ENCODE measurements around the gene SIRPA.

SIRPA gene

DNA sequence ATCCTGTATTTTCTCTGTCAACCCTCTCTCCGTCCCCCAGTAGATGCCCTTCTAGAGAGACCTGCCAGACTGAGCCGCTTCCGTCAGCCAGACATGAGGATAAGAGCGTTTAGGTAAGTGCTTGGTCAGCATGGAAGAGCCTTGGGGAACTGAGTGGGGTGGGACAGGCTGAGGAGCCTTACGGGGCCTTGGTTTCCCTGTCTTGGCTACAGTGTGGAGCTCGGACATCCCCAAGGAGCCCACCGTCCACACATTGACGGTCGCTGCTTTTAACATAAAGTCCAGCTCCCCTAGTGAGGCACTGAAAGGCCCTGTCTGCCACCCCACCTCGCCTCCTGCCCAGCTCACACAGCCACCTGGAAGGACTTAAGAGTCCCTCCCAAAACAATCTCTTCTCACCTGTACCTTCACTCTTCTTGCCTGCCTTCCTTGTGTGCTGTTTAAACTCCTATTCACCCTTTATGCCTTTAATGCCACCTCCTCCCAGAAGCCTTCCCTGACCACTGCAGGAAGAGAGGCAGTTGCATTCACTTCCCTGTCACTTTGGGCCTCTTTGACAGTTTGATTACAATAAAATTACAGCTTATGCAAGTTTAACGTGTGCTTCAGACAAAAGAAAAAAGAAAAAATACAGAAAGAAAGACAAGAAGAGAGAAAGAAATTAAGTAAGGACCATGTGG is 56.4 kb downstream of the SIRPA start:
- DNase-seq (ENCODE audit: low read depth): no peak

- no peak for DNase-seq (ENCODE audit: low read depth)
Measured at GRCh38 chr20:1952737-1953530, 57.7 kb downstream of the SIRPA start.

DNA sequence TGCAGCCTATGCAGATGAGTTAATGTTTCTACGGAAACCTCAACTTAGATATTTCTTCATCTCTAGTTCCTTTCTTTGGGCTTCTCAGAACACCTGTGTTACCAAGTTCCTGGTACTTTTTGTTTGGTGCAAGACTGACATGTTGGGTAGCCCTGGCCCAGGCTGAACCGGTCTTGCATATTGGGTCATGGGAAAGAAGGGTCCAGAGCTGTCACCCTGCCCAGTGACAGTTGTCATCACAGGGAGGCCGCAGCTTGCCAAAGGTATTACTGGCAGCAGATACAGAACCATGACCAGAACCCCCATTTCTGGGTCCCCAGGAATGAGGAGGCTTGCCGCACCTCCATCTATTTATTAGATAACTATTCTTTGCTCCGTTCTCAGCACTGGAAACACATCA is 58.4 kb downstream of the SIRPA start:
- DNase-seq (ENCODE audit: low read depth): no peak

- no peak for DNase-seq (ENCODE audit: low read depth)
Measured at GRCh38 chr20:1955217-1955616, 60.0 kb downstream of the SIRPA start.

DNA sequence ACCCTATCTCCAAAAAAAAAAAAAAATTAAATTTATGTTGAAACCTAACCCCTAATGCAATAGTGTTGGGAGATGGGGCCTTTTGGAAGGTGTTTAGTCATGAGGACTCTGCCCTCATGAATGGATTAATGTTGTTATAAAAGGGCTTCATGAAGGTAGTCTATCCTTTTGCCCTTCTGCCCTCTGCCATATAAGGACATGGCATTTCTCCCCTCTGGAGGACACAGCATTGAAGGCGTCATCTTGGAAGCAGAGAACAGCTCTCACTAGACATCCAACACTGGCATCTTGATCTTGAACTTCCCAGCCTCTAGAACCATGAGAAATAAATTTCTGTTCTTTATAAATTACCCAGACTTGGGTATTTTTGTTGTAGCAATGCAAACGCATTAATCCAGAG is 63.2 kb downstream of the SIRPA start:
- no peak for DNase-seq (ENCODE audit: low read depth)

GRCh38 chr20:1959156-1959555 is 63.9 kb downstream of the SIRPA start:
- DNase-seq (ENCODE audit: low read depth): no peak

DNA sequence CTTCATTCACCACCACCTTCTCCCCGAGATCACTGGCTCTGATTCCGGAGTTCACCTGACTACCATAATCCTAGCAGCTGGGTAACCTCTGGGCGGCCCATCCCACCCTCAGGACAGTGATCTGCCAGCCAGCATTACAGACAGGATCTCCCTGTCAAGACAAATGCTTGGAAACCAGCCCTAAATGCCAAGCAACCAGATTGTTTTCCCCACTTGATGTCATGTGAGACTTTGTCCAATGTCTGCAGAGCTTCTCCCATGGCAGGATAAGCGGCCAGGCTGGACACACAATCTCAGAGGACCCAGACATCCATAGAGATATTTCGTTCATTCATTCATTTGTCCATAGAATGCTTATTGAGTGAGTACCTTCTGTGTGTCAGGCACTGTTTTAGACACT is 66.2 kb downstream of the SIRPA start:
- DNase-seq (ENCODE audit: low read depth): no peak

DNA sequence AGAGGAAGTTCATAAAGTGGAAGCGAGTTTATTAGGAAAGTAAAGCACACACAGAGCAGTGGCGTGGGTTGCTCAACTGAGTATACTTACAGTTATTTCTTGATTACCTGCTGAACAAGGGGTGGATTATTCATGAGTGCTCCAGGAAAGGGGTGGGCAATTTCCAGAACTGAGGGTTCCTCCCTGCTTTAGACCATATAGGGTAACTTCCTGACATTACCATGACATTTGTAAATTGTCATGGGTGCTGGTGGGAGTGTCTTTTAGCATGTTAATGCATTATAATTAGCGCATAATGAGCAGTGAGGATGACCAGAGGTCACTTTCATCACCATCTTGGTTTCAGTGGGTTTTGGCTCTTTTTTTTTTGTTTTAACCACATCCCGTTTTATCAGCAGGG is 68.9 kb downstream of the SIRPA start:
- no peak for DNase-seq (ENCODE audit: low read depth)

DNA sequence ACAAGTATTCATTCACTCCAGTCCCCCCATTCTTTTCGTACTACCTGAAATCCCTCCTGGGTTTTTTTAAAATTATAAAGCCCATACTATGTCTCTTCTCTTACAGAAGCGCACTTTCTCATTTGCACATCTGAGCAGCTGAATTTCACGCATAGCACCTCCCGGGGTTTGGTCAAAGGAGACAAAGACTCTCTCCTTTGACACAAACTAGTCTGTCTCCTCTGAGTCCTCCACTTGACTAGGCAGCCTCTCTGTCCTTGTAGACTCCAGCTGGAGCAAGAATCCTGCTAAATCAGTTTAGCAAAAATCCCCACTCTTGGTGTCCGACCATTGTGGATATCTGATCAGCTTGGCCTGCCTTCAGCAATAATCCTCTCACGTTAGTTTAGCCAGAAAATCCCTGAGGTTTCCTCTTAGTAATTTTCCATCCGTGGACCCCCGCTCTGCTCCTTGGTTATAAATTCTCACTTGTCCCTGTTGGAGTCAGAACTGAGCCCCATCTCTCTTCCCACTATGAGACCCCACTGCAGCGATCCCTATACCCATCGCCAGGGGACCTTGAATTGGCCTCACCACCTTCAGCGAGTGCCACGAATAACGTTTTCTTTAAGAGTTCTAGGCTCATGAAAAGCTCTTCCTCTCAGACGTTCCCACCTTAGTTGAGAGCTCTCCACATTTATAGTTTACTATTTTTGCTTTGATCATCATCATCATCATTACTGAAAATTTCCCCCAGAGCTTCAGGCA is 69.6 kb downstream of the SIRPA start:
- DNase-seq (ENCODE audit: low read depth): no peak

DNA sequence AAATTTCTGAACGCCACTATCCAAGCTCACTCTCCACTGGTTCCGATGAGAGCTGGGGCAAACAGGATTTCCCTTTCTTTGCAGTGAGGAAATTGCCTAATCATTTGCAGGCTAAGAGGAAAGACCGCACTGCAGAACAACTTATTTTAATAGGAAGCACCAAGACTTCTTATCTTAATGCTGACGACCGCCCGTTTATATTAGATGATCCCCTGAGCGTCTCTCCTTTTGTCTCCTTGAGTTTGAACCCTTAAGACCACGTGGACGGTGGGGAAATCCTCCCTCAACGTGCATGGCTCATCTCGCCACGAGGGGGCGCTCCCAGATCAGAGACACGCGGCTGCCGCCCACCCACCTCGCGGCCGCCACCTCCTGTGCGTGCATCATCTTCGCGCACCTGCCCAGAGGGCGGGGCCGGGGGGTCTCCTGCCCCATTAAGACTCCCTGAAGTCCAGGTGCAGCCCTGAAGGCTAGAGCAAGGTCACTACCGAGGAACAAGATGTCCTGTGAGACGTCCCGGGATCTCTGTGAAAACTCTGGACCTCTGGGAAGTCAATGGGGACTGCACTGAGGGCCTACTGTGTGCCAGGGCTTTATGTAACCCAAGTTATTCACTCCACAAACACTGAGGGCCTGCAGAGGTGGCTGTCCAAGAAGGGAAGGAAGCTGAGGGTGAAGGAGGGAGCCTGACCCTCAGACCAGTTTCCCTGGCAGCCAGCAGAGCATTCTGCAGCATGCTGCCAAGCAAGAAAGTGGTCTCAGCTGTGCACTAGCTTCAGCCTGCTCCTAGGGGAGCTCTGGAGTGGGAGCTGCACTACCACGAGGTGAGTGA is 70.5 kb downstream of the SIRPA start:
- no peak for DNase-seq (ENCODE audit: low read depth)

- no peak for DNase-seq (ENCODE audit: low read depth)
Measured at GRCh38 chr20:1968964-1969363, 73.8 kb downstream of the SIRPA start.

- DNase-seq (ENCODE audit: low read depth): no peak
Measured at GRCh38 chr20:1971893-1972586, 76.8 kb downstream of the SIRPA start.

DNA sequence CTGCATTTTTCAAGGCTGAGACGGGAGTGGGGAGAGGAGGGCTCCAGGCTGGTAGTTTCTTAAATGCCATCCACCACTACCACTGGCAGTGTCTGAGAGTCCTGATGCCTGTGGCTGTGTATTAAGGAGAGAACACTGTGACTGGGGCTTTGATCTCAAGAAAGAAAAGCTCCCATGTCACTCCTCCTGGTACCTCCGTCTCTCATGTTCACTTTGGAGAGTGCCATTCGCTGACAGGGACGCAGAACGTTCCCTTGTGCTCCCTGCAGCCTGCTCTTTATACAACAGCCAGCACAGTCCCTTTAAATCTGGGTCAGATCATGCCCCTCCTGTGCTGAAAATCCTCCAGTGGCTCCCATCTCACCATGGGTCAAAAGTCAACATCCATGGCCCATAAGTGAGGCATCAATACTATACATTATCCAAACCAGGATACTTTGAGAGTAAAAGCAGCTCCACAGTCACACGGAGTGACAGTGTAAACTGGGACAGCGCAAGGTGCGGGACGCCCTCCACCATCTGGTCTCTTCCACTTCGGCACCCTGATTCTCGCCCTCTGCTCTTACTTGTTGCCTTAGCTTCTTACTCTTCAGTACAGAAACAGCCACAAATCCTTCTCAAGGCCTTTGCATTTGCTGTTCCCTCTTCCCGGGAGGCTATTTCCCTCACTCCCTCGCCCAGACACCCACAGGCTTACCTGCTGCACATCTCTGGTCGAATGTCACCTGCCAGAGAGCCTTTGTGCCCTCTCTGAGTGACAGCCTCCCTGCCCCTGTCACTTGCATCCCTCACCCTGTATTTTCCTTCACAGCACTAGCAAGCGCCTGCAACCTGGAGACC is 78.6 kb downstream of the SIRPA start:
- DNase-seq (ENCODE audit: low read depth): no peak

DNA sequence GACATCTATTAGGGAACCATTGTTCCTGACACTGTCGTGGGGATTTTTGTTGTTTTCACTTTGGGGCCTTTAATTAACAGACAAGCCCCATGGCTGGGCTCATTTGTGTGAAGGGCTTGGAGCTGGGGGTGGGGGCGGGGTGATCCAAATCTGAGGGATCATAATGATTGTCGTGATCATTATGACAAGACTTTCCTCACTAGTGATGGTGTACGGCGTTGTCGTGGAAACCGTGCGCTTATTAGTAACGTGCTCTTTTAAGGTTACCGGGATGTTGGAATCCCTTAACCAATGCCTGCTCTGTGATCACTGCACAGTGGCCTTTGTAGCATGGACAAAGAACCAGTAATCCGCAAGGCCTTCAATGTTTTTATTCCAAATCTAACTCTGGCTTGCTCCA is 80.1 kb downstream of the SIRPA start:
- no peak for DNase-seq (ENCODE audit: low read depth)

DNA sequence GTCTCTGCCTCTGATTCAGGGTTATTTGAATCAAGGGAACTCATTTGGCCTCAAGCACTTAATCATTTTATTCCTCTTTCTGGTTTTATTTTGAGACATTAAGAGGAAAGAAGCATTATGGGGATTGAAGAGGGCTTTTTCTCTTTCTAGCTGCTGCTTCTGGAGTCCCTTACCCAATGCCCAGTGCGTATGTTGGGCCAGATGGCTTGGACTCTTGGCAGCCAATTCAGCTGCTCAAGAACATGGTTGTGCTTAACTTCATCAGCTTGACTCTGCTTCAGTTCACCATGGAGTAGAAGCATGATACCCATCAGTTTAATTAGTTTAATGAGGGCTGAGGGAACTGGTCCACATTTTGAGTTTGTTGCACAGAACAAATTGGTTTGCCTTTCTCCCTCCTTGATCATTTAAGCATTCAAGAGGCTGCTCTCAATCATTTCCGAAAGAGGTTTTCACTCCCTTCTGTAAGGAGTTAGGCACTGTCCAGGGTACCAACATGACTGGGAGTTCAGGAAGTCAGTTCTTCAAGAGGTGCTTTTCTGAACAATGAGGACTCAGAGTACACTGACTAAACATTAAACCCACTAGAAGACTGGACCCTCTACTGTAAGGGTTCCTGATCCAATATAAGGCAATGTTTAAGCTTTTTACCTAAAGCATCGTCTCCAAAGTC is 84.0 kb downstream of the SIRPA start:
- no peak for DNase-seq (ENCODE audit: low read depth)

DNA sequence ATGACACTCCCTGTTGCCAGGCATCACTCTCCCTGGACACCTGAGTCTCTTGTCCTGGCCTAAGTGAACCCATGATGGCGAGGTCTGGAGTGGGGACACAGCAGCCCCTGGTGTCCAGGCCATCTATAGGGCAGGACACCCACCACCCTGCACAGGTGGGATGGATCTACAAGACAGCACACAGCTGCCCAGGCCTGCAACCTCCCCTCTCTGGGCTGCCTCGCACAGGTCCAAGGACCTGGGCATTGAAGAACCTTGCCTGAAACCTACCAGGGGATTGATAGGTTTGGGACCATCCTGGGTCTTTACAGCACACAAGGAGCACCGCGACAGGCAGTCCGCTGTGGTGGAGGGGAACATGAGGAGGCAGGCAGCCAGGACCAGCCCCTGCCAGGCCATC is 87.5 kb downstream of the SIRPA start:
- no peak for DNase-seq (ENCODE audit: low read depth)

GRCh38 chr20:1983301-1983700 is 88.1 kb downstream of the SIRPA start:
- no peak for DNase-seq (ENCODE audit: low read depth)

- peak; percentile 16 for DNase-seq (ENCODE audit: low read depth)
Measured at GRCh38 chr20:1987826-1988225, 92.6 kb downstream of the SIRPA start.
